Lung (tissue), 12 donors: Measurements from ENCODE around the gene PI4K2A. TPM values are rescaled to one million over a fixed set of nuclear protein-coding genes. Genes with fewer than 3 reads are reported as not detected.

Experiments used
- ATAC-seq: fragments of 200-7000 bp; cut with Tn5 transposase; one replicate; pipeline ENCODE4 v1.9.1; 2020; ENCODE audit warnings: moderate number of reproducible peaks; ENCODE audit not compliant: insufficient read depth, low FRiP score
- DNase-seq, 3 donors: peaks; one replicate each; pipeline ENCODE4 v3.0.0-alpha.2; 2013 to 2017
- H3K27ac ChIP-seq, 2 donors: one replicate each; pipeline ENCODE4 v1.5.1; 2013; ENCODE audit warnings: mild to moderate bottlenecking in 2 of 2, moderate library complexity in 2 of 2, control low read depth in 1 of 2, inconsistent platforms in 1 of 2, low read depth in 1 of 2, low read length in 1 of 2
- H3K27me3 ChIP-seq, 3 donors: one replicate each; pipeline ENCODE4 v1.5.1; 2013; ENCODE audit warnings: low read length in 2 of 3; ENCODE audit not compliant: control insufficient read depth in 3 of 3, insufficient read depth in 3 of 3
- H3K36me3 ChIP-seq, 4 donors: one replicate each; pipeline ENCODE4 v1.5.1; 2013; ENCODE audit warnings: low read length in 4 of 4, mild to moderate bottlenecking in 1 of 4, moderate library complexity in 1 of 4; ENCODE audit not compliant: control insufficient read depth in 4 of 4, insufficient read depth in 4 of 4
- H3K4me1 ChIP-seq, 5 donors: one replicate each; pipeline ENCODE4 v1.5.1; 2013; ENCODE audit warnings: low read length in 5 of 5, mild to moderate bottlenecking in 2 of 5, moderate library complexity in 1 of 5; ENCODE audit not compliant: control insufficient read depth in 5 of 5, insufficient read depth in 5 of 5
- H3K4me3 ChIP-seq: one replicate; pipeline ENCODE4 v1.5.1; 2013; ENCODE audit warnings: mild to moderate bottlenecking, control low read depth, moderate library complexity
- H3K9ac ChIP-seq, 2 donors: one replicate each; pipeline ENCODE4 v1.5.1; 2013; ENCODE audit warnings: low read length in 2 of 2, control low read depth in 1 of 2; ENCODE audit not compliant: insufficient read depth in 1 of 2
- H3K9me3 ChIP-seq, 4 donors: one replicate each; pipeline ENCODE4 v1.5.1; 2013; ENCODE audit warnings: low read length in 3 of 4, mild to moderate bottlenecking in 1 of 4, moderate library complexity in 1 of 4; ENCODE audit not compliant: control insufficient read depth in 4 of 4, insufficient read depth in 3 of 4
- WGBS, 2 donors: extraction: QIAGEN DNeasy Blood & Tissue Kit; methylation state at CpG; one replicate each; pipeline ENCODE4 v1.1.7; 2013; 5-methylcytosine and 5-hydroxymethylcytosine counted together
- polyA plus RNA-seq, 2 donors: library from polyadenylated mRNA; stranded (reverse); fragments of 200-250 nt; gene quantifications; one replicate each; pipeline ENCODE4 v1.2.1, GENCODE V29; 2013
- total RNA-seq, 2 donors: library from RNA; depleted of rRNA in 1 of 2; stranded (reverse); fragments of >200 nt in 1 of 2; gene quantifications; one replicate each; pipeline ENCODE4 v1.2.1, GENCODE V29; 2014 to 2021
- TF ChIP-seq, protein P1 (sequence below): IDR thresholded peaks from 2 replicates; pipeline ENCODE4 v1.5.1; 2012; ENCODE audit warnings: mild to moderate bottlenecking; ENCODE audit errors: control extremely low read depth, extremely low read depth
- donor health status: control.
- donor health status: control.
- donor health status: Bipolar disorder and iron deficiency.
- donor health status: healthy.
- donor health status: DM: yes; HTN: yes; CAD: no.

PI4K2A gene
- total and polyA plus RNA-seq, 4 donors = 12.3 to 22.4 (median 14.8) TPM

DNA sequence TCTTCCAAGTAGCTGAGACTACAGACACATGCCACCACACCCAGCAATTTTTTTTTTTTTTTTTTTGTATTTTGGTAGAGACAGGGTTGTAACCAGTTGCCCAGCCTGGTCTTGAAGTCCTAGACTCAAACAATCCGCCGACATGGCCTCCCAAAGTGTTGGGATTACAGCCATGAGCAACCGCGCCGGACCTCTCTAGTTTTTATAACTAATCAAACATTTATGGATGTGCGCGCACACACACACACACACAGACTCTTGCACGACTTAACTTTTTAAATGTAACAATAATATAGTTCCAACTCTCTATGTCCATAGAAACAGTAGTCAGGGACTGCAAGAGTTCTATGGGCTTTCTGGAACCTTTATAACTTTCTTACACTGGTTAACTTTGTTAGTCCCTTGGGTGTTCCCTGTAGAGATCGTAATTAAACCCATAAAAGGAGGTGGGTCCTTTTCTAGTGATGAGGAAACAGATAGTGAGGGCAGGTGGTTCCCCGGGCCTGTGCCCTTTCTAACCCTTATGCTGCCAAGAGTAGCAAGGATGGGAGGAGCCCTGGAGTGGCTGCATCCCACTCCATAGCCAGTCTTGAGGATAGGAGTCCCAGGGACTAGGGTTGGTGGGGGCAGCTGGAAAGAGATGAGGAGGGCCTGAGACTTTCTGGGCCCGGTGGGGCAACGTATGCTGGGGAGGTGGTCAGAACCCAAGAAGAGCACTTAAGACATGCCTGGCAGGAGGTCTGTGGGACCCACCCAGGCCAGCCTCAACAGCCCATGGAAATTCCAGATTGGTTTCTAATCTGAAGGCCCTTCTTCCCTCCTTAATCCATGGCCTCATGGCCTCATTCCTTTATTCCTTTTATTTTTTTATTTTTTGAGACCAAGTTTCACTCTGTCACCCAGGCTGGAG is 81.7 kb downstream of the PI4K2A start:
- WGBS, 2 donors = 74 to 92% methylated on average over 12 of the region's 12 CpGs
- H3K27ac ChIP-seq = no peak overlapping the region

DNA sequence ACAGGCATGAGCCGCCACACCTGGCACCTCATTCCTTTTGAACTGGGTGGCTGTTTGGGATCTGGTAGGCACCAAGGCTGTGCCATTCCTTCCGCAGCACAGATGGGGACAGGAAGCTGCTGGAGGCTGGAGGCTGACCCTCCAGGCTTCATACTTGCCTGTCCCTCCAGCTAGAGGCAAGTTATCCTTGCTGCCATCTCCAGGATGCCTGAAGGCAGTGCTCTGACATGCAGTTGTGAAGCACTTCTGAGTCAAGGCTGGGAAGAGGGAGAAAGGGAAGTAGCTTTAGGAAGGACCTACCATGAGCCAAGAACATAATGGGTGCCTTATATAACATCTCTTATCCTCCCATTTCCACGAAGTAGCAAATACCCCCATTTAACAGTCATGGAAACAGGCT is 82.5 kb downstream of the PI4K2A start:
- no peak for ATAC-seq
- TF ChIP-seq, protein P1, sequence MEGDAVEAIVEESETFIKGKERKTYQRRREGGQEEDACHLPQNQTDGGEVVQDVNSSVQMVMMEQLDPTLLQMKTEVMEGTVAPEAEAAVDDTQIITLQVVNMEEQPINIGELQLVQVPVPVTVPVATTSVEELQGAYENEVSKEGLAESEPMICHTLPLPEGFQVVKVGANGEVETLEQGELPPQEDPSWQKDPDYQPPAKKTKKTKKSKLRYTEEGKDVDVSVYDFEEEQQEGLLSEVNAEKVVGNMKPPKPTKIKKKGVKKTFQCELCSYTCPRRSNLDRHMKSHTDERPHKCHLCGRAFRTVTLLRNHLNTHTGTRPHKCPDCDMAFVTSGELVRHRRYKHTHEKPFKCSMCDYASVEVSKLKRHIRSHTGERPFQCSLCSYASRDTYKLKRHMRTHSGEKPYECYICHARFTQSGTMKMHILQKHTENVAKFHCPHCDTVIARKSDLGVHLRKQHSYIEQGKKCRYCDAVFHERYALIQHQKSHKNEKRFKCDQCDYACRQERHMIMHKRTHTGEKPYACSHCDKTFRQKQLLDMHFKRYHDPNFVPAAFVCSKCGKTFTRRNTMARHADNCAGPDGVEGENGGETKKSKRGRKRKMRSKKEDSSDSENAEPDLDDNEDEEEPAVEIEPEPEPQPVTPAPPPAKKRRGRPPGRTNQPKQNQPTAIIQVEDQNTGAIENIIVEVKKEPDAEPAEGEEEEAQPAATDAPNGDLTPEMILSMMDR = no peak
- no peak overlapping the region for H3K27ac ChIP-seq
- H3K9ac ChIP-seq = no peak overlapping the region
- 91 to 95% methylated on average over 3 of the region's 3 CpGs for WGBS, 2 donors
- H3K36me3 ChIP-seq = peaks cover 0 to 1% (median 0%) of the 10 kb centered on the region in 4 donors
- H3K27me3 ChIP-seq = no peaks in the 10 kb centered on the region
- H3K4me3 ChIP-seq = no peak overlapping the region
- DNase-seq = no peak
- peaks cover 0 to 14% (median 2%) of the 10 kb centered on the region in 5 donors for H3K4me1 ChIP-seq
- no peaks in the 10 kb centered on the region for H3K9me3 ChIP-seq

More for the DNA sequence above, 81.7 kb downstream of the PI4K2A start:
- no peaks in the 10 kb centered on the region for H3K27me3 ChIP-seq
- no peak overlapping the region for H3K4me3 ChIP-seq
- peaks cover 0 to 14% (median 4%) of the 10 kb centered on the region in 5 donors for H3K4me1 ChIP-seq
- no peak for ATAC-seq
- no peak for DNase-seq
- peaks cover 0 to 9% (median 0%) of the 10 kb centered on the region in 4 donors for H3K36me3 ChIP-seq
- no peaks in the 10 kb centered on the region for H3K9me3 ChIP-seq
- TF ChIP-seq, protein P1 = no peak
- no peak overlapping the region for H3K9ac ChIP-seq

DNA sequence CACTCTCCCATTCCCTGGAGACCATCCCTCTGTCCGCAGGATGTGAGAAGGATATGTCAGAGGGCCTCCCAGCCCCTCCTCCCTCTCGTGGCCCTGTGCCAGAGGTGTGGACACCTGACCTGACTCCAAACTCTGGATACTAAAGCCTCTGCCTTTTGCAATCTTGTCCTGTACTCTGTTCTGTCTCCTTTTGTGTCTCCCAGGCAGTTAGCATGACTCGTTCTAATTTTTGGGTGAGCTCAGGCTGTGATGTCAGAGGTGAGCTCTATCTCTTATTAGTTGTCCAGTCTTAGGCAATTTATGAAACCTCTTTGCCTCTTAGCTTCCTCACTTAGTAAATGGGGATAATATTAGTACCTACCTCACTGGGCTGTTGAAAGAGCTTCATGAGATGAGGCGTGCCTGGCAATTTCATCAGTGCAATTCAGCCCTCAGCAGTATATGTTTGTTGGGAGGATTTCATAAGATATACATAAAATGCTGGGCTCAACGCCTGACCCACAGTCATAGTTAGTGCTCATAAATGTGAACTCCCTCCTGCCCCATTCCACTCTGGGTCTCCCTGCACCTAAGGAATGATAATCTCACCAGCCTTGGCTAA is 84.0 kb downstream of the PI4K2A start:
- Histone ChIP-seq H3K4me1 (peaks cover 0 to 8% (median 0%) of the 10 kb centered on the region in 5 donors), H3K4me3 (no peak overlapping the region), H3K9ac (no peak overlapping the region), H3K27me3 (no peaks in the 10 kb centered on the region), H3K9me3 (no peaks in the 10 kb centered on the region), H3K36me3 (no peaks in the 10 kb centered on the region), H3K27ac (no peak overlapping the region)
- WGBS, 2 donors = 58 to 64% methylated on average over 5 of the region's 5 CpGs
- no peak for ATAC-seq
- TF ChIP-seq, protein P1 = no peak
- DNase-seq = no peak

Other genes with a start within 250 kb of the PI4K2A start
- gene RRP12, start 239.3 kb upstream of the PI4K2A start, total RNA-seq = 10 to 100 TPM; 12.7 to 44.2 TPM
- gene RRP12, start 239.3 kb upstream of the PI4K2A start, polyA plus RNA-seq = 10 to 100 TPM; 18.9 to 24.6 TPM
- gene PGAM1, start 214.5 kb upstream of the PI4K2A start, total RNA-seq = 100 to 1,000 TPM in 1 of 2 donors, 10 to 100 TPM in 1; 81.2 to 192 TPM
- 100 to 1,000 TPM in 1 of 2 donors, 10 to 100 TPM in 1; 49.1 to 280 TPM for gene PGAM1, start 214.5 kb upstream of the PI4K2A start, polyA plus RNA-seq
- 10 to 100 TPM; 28.7 to 30.2 TPM for gene EXOSC1, start 194.7 kb upstream of the PI4K2A start, total RNA-seq
- 10 to 100 TPM; 31.3 to 60.3 TPM for gene EXOSC1, start 194.7 kb upstream of the PI4K2A start, polyA plus RNA-seq
- gene ZDHHC16, start 194.5 kb upstream of the PI4K2A start, total RNA-seq = 10 to 100 TPM; 35.5 to 63.3 TPM
- gene ZDHHC16, start 194.5 kb upstream of the PI4K2A start, polyA plus RNA-seq = 10 to 100 TPM; 44.2 to 53.7 TPM
- 10 to 100 TPM; 68.8 to 74.5 TPM for gene MMS19, start 142.2 kb upstream of the PI4K2A start, total RNA-seq
- 10 to 100 TPM; 39.9 to 56.2 TPM for gene MMS19, start 142.2 kb upstream of the PI4K2A start, polyA plus RNA-seq
- gene UBTD1, start 141.7 kb upstream of the PI4K2A start, total RNA-seq = 10 to 100 TPM; 26.3 to 44.1 TPM
- 10 to 100 TPM; 41.8 to 70.4 TPM for gene UBTD1, start 141.7 kb upstream of the PI4K2A start, polyA plus RNA-seq
- 1 to 10 TPM in 1 of 2 donors, not detected in 1; 3.1 TPM for gene ANKRD2, start 67.9 kb upstream of the PI4K2A start, total RNA-seq
- gene ANKRD2, start 67.9 kb upstream of the PI4K2A start, polyA plus RNA-seq = 1 to 10 TPM; 1.2 to 3.0 TPM
- gene HOGA1, start 56.3 kb upstream of the PI4K2A start, total RNA-seq = 1 to 10 TPM in 1 of 2 donors, under 1 TPM in 1; 0.63 to 2.3 TPM
- under 1 TPM; 0.30 to 0.91 TPM for gene HOGA1, start 56.3 kb upstream of the PI4K2A start, polyA plus RNA-seq
- under 1 TPM in 1 of 2 donors, not detected in 1; 0.21 TPM for gene C10orf62, start 51.0 kb upstream of the PI4K2A start, total RNA-seq
- gene C10orf62, start 51.0 kb upstream of the PI4K2A start, polyA plus RNA-seq = not detected
- gene MORN4, start 7.2 kb upstream of the PI4K2A start, total RNA-seq = 10 to 100 TPM in 1 of 2 donors, 1 to 10 TPM in 1; 5.7 to 16.1 TPM
- gene MORN4, start 7.2 kb upstream of the PI4K2A start, polyA plus RNA-seq = 1 to 10 TPM; 4.1 to 8.3 TPM
- 10 to 100 TPM; 16.8 to 26.8 TPM for gene AVPI1, start 46.6 kb downstream of the PI4K2A start, total RNA-seq
- gene AVPI1, start 46.6 kb downstream of the PI4K2A start, polyA plus RNA-seq = 10 to 100 TPM; 15.1 to 18.9 TPM
- 10 to 100 TPM; 22.3 to 57.9 TPM for gene MARVELD1, start 73.1 kb downstream of the PI4K2A start, total RNA-seq
- gene MARVELD1, start 73.1 kb downstream of the PI4K2A start, polyA plus RNA-seq = 10 to 100 TPM; 15.7 to 26.0 TPM
- gene ZFYVE27, start 96.5 kb downstream of the PI4K2A start, total RNA-seq = 10 to 100 TPM; 30.9 to 33.9 TPM
- 10 to 100 TPM; 21.1 to 22.7 TPM for gene ZFYVE27, start 96.5 kb downstream of the PI4K2A start, polyA plus RNA-seq
- gene SFRP5, start 131.3 kb downstream of the PI4K2A start, total RNA-seq = 10 to 100 TPM in 1 of 2 donors, 1 to 10 TPM in 1; 2.4 to 12.8 TPM
- gene SFRP5, start 131.3 kb downstream of the PI4K2A start, polyA plus RNA-seq = under 1 TPM; 0.44 to 0.93 TPM
- 1 to 10 TPM in 1 of 2 donors, under 1 TPM in 1; 0.23 to 1.0 TPM for gene GOLGA7B, start 209.2 kb downstream of the PI4K2A start, total RNA-seq
- gene GOLGA7B, start 209.2 kb downstream of the PI4K2A start, polyA plus RNA-seq = 1 to 10 TPM in 1 of 2 donors, under 1 TPM in 1; 0.47 to 1.2 TPM